A673 (cell line): ENCODE measurements around the gene SPDYC. TPM values are rescaled to one million over a fixed set of nuclear protein-coding genes. Genes with fewer than 3 reads are reported as not detected.
A peak's percentile ranks its signal among the peaks of the same experiment; 100 is the strongest.

Source experiments
- BruUV-seq: library from RNA; stranded (reverse); fragments of 400-500 nt; replicated peaks from 2 replicates; lab custom pipeline; 2021; lab: Mats Ljungman, UMichigan
- CTCF ChIA-PET: fragments of 300-600 bp; sonication (Branson Sonifier 250); formaldehyde crosslinking; loops from one replicate; lab custom pipeline; 2022; ENCODE audit warnings: antibody characterized with exemption; lab: Charles Lee
- POLR2A ChIA-PET: fragments of 300-600 bp; sonication (Branson Sonifier 250); formaldehyde crosslinking; loops from one replicate; lab custom pipeline; 2022; ENCODE audit warnings: antibody characterized with exemption; ENCODE audit not compliant: low non-redundant PET; lab: Charles Lee
- DNase-seq: peaks from one replicate; pipeline ENCODE4 v3.0.0-alpha.2; 2015; ENCODE audit warnings: low spot score
- H3K27ac ChIP-seq: fragments of 200-600 bp; sonication (generic); 2 replicates; pipeline ENCODE4 v1.5.1; 2016; ENCODE audit warnings: mixed run types, low read depth, mild to moderate bottlenecking, mixed read lengths, antibody characterized with exemption, low read length; ENCODE audit not compliant: poor library complexity, severe bottlenecking
- H3K27me3 ChIP-seq: fragments of 200-600 bp; sonication (generic); replicated peaks from 2 replicates; pipeline ENCODE4 v1.6.1; 2017; ENCODE audit warnings: mixed run types, low read depth, mild to moderate bottlenecking, mixed read lengths, antibody characterized with exemption, low read length; ENCODE audit not compliant: insufficient read depth, poor library complexity
- H3K36me3 ChIP-seq: fragments of 200-600 bp; sonication (generic); 2 replicates; pipeline ENCODE4 v1.6.1; 2016; ENCODE audit warnings: mixed run types, mild to moderate bottlenecking, mixed read lengths, antibody characterized with exemption, low read length; ENCODE audit not compliant: insufficient read depth, poor library complexity, severe bottlenecking
- H3K4me1 ChIP-seq: fragments of 200-600 bp; sonication (generic); 2 replicates; pipeline ENCODE4 v1.6.1; 2017; ENCODE audit warnings: mixed run types, mild to moderate bottlenecking, mixed read lengths, antibody characterized with exemption, low read length; ENCODE audit not compliant: insufficient read depth, poor library complexity, severe bottlenecking
- H3K4me3 ChIP-seq: fragments of 200-600 bp; sonication (generic); 2 replicates; pipeline ENCODE4 v1.5.1; 2016; ENCODE audit warnings: low read depth, mixed run types, mild to moderate bottlenecking, mixed read lengths, low read length; ENCODE audit not compliant: poor library complexity, severe bottlenecking
- H3K9me3 ChIP-seq: fragments of 200-600 bp; sonication (generic); 2 replicates; pipeline ENCODE4 v1.6.1; 2016; ENCODE audit warnings: mixed run types, low read depth, mild to moderate bottlenecking, mixed read lengths, antibody characterized with exemption, low read length; ENCODE audit not compliant: poor library complexity, severe bottlenecking
- CTCF ChIP-seq: fragments of 300-800, 200-600 bp; sonication (generic); conservative IDR thresholded peaks from 2 replicates; pipeline ENCODE4 v1.5.1; 2017; ENCODE audit warnings: low read depth, mild to moderate bottlenecking, antibody characterized with exemption, low read length, moderate library complexity, mixed read lengths
- EZH2 ChIP-seq: fragments of 200-600 bp; sonication (generic); IDR thresholded peaks from 2 replicates; pipeline ENCODE4 v1.6.1; 2017; ENCODE audit warnings: borderline replicate concordance, low read depth, mild to moderate bottlenecking, mixed read lengths, antibody characterized with exemption, low read length; ENCODE audit not compliant: poor library complexity, severe bottlenecking
- intact Hi-C: fragments of 100-400 bp; cut with micrococcal nuclease; formaldehyde crosslinking; loops from one replicate; pipeline ENCODE4 v1.10.0; 2022; ENCODE audit not compliant: unreplicated experiment
- total RNA-seq: library from RNA; stranded (reverse); gene quantifications from 2 replicates; pipeline ENCODE4 v1.2.3, GENCODE V29; 2021

The SPDYC gene
- total RNA-seq, 1 experiment from 2014 or later = not detected

GRCh38 chr11:65135633-65136145 is 34.3 kb upstream of the SPDYC start:
- Histone ChIP-seq H3K9me3 (no peaks in the 10 kb centered on the region), H3K27me3 (peaks cover 9% of the 10 kb centered on the region), H3K36me3 (peaks cover 22% of the 10 kb centered on the region), H3K4me1 (peaks cover 17% of the 10 kb centered on the region), H3K27ac (peak overlapping the region; percentile 99), H3K4me3 (peak overlapping the region; percentile 70)
- no TSS peak for BruUV-seq
- intact Hi-C loops = no loop called here
- TF ChIP-seq EZH2 = no peak
- no peak for TF ChIP-seq CTCF
- no peak for DNase-seq
- CTCF ChIA-PET = interaction anchor here (1.0 kb wide), 2 partner anchors 18 to 24 kb away, joined by 3 read pairs; partner anchors contain the start of genes TM7SF2 and ZNHIT2
- POLR2A ChIA-PET = interaction anchor here (0.9 to 1.4 kb wide), 2 partner anchors 46 to 52 kb away, joined by 3 to 4 read pairs; partner anchors contain the start of genes CAPN1 and CDCA5

- DNase-seq = no peak
- H3K4me3 ChIP-seq = no peak overlapping the region
- no peak for TF ChIP-seq CTCF
- no peak for TF ChIP-seq EZH2
- H3K27ac ChIP-seq = no peak overlapping the region
- H3K27me3 ChIP-seq = peaks cover 18% of the 10 kb centered on the region
- intact Hi-C loops = no loop called here
- H3K4me1 ChIP-seq = peaks cover 17% of the 10 kb centered on the region
- H3K9me3 ChIP-seq = no peaks in the 10 kb centered on the region
- POLR2A ChIA-PET = interaction anchor here (1.4 kb wide), 1 partner anchor 45 kb away, joined by 4 read pairs; the partner anchor contains the start of gene CAPN1
- no TSS peak for BruUV-seq
- H3K36me3 ChIP-seq = peaks cover 13% of the 10 kb centered on the region
- CTCF ChIA-PET = no interaction called here
Measured at GRCh38 chr11:65136515-65137096, 33.4 kb upstream of the SPDYC start.

GRCh38 chr11:65141896-65142494 is 28.0 kb upstream of the SPDYC start:
- H3K27me3 ChIP-seq = peaks cover 21% of the 10 kb centered on the region
- ChIA-PET POLR2A (no interaction called here), CTCF (no interaction called here)
- no TSS peak for BruUV-seq
- no peak overlapping the region for H3K27ac ChIP-seq
- no peak for DNase-seq
- no peaks in the 10 kb centered on the region for H3K9me3 ChIP-seq
- no peaks in the 10 kb centered on the region for H3K4me1 ChIP-seq
- TF ChIP-seq EZH2 (no peak), CTCF (no peak)
- H3K36me3 ChIP-seq = no peaks in the 10 kb centered on the region
- H3K4me3 ChIP-seq = no peak overlapping the region
- intact Hi-C loops = no loop called here
